Neural cell (in vitro differentiated cells): ENCODE data around the gene NCS1. TPM values are rescaled to one million over a fixed set of nuclear protein-coding genes. Genes with fewer than 3 reads are reported as not detected.

Experiments used
- H2AFZ ChIP-seq: fragments of 200-600, 300-800 bp; sonication (generic), shearing (Covaris generic); 2 replicates; pipeline ENCODE4 v1.6.0; 2014; ENCODE audit warnings: low read depth, mild to moderate bottlenecking, antibody characterized with exemption, low read length, moderate library complexity
- H3F3A ChIP-seq: fragments of 200-600 bp; shearing (Covaris generic); 2 replicates; pipeline ENCODE4 v1.6.1; 2016; ENCODE audit warnings: mild to moderate bottlenecking, moderate library complexity, mixed read lengths, antibody characterized with exemption, low read length; ENCODE audit not compliant: insufficient read depth, poor library complexity, severe bottlenecking
- H3K27ac ChIP-seq: fragments of 200-600, 300-800 bp; sonication (generic), shearing (Covaris generic); 2 replicates; pipeline ENCODE4 v1.5.1; 2014; ENCODE audit warnings: mild to moderate bottlenecking, low read length, moderate library complexity
- H3K27me3 ChIP-seq: fragments of 300-800, 200-600 bp; sonication (generic), shearing (Covaris generic); 2 replicates; pipeline ENCODE4 v1.6.0; 2014; ENCODE audit warnings: mild to moderate bottlenecking, low read depth, low read length, moderate library complexity; ENCODE audit not compliant: insufficient read depth
- H3K36me3 ChIP-seq: fragments of 300-800, 200-600 bp; sonication (generic), shearing (Covaris generic); 2 replicates; pipeline ENCODE4 v1.5.1; 2014; ENCODE audit warnings: mild to moderate bottlenecking, antibody characterized with exemption, low read length, moderate library complexity; ENCODE audit not compliant: insufficient read depth
- H3K4me2 ChIP-seq: fragments of 300-800, 200-600 bp; sonication (generic), shearing (Covaris generic); 2 replicates; pipeline ENCODE4 v1.6.0; 2014; ENCODE audit warnings: mild to moderate bottlenecking, low read length
- H3K4me3 ChIP-seq: fragments of 300-800, 200-600 bp; sonication (generic), shearing (Covaris generic); 2 replicates; pipeline ENCODE4 v1.5.1; 2014; ENCODE audit warnings: mild to moderate bottlenecking, low read length, moderate library complexity
- H3K79me2 ChIP-seq: fragments of 200-600 bp; shearing (Covaris generic); replicated peaks from 2 replicates; pipeline ENCODE4 v1.6.0; 2014; ENCODE audit warnings: mild to moderate bottlenecking, low read length, moderate library complexity; ENCODE audit not compliant: insufficient read depth
- H3K9ac ChIP-seq: fragments of 300-800, 200-600 bp; sonication (generic), shearing (Covaris generic); 2 replicates; pipeline ENCODE4 v1.6.1; 2016; ENCODE audit warnings: mild to moderate bottlenecking, low read length, mixed read lengths
- H3K9me2 ChIP-seq: fragments of 200-600 bp; shearing (Covaris generic); 2 replicates; pipeline ENCODE4 v1.6.1; 2016; ENCODE audit warnings: mild to moderate bottlenecking, low read length, mixed read lengths; ENCODE audit not compliant: insufficient read depth
- H3K9me3 ChIP-seq: fragments of 200-600, 300-800 bp; sonication (generic), shearing (Covaris generic); 2 replicates; pipeline ENCODE4 v1.6.1; 2016; ENCODE audit warnings: mild to moderate bottlenecking, mixed run types, low read length, moderate library complexity, mixed read lengths
- H4K20me1 ChIP-seq: fragments of 200-600 bp; shearing (Covaris generic); 2 replicates; pipeline ENCODE4 v1.6.1; 2016; ENCODE audit warnings: mild to moderate bottlenecking, mixed run types; ENCODE audit not compliant: insufficient read depth
- EP300 ChIP-seq: fragments of 450-650 bp; conservative IDR thresholded peaks from 2 replicates; pipeline ENCODE4 v1.6.1; 2014; ENCODE audit warnings: antibody characterized with exemption, mild to moderate bottlenecking, moderate library complexity; ENCODE audit not compliant: poor library complexity, severe bottlenecking
- EZH2 ChIP-seq: fragments of 200-600, 300-800 bp; shearing (Covaris generic), sonication (generic); IDR thresholded peaks from 2 replicates; pipeline ENCODE4 v1.6.1; 2014; ENCODE audit warnings: antibody characterized with exemption, low read length, borderline replicate concordance, mild to moderate bottlenecking; ENCODE audit not compliant: insufficient read depth, poor library complexity, severe bottlenecking
- MXI1 ChIP-seq: fragments of 450-650 bp; conservative IDR thresholded peaks from 2 replicates; pipeline ENCODE4 v1.6.1; 2014; ENCODE audit warnings: antibody characterized with exemption, mild to moderate bottlenecking; ENCODE audit not compliant: poor library complexity, severe bottlenecking
- POLR2AphosphoS5 ChIP-seq: IDR thresholded peaks from 2 replicates; pipeline ENCODE4 v1.6.1; 2012
- RAD21 ChIP-seq: fragments of 450-650 bp; conservative IDR thresholded peaks from 2 replicates; pipeline ENCODE4 v1.6.1; 2014; ENCODE audit warnings: antibody characterized with exemption, mild to moderate bottlenecking, moderate library complexity
- SMC3 ChIP-seq: fragments of 450-650 bp; conservative IDR thresholded peaks from 2 replicates; pipeline ENCODE4 v1.6.1; 2014; ENCODE audit warnings: antibody characterized with exemption, mild to moderate bottlenecking, moderate library complexity; ENCODE audit not compliant: poor library complexity
- TAF1 ChIP-seq: IDR thresholded peaks from 2 replicates; pipeline ENCODE4 v1.6.1; 2012; ENCODE audit warnings: low read depth
- polyA plus RNA-seq: library from polyadenylated mRNA; depleted of rRNA; stranded (reverse); fragments of >200 nt; gene quantifications from 2 replicates; pipeline ENCODE4 v1.2.3, GENCODE V29; 2014
- TF ChIP-seq, protein P1 (sequence below): IDR thresholded peaks from 2 replicates; pipeline ENCODE4 v1.6.1; 2012; ENCODE audit warnings: borderline replicate concordance
- TF ChIP-seq, protein P2 (sequence below): fragments of 450-650 bp; IDR thresholded peaks from 2 replicates; pipeline ENCODE4 v1.5.1; 2014; ENCODE audit warnings: antibody characterized with exemption, mild to moderate bottlenecking, moderate library complexity; ENCODE audit not compliant: poor library complexity, severe bottlenecking

The NCS1 gene
- polyA plus RNA-seq, 1 donor from 2014 or later: 73.3 TPM

DNA sequence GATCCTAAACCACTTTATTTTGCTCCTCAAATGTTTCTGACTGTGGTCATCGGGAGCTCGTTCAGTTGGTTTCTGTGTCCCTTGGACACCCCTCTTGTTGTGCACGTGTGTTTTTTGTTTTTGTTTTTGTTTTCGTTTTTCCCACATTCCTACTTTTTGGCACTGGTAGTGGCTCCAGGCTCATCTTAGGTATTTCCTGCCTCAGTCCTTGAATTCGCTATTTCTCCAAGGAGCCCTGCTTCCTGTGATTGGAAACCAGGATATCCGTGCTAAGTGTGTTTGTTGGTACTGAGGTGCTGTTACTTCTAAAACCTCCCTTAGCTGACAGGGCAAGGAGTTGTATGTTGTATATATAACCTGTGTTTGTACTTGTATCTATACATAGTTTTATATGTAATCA lies 99.3 kb downstream of the NCS1 start:
- no peak overlapping the region for H2AFZ ChIP-seq
- no peaks in the 10 kb centered on the region for H4K20me1 ChIP-seq
- no peak overlapping the region for H3K4me2 ChIP-seq
- no peaks in the 10 kb centered on the region for H3K9me3 ChIP-seq
- H3K36me3 ChIP-seq: no peaks in the 10 kb centered on the region
- no peaks in the 10 kb centered on the region for H3K9me2 ChIP-seq
- H3K9ac ChIP-seq: no peak overlapping the region
- H3F3A ChIP-seq: no peaks in the 10 kb centered on the region
- no peaks in the 10 kb centered on the region for H3K79me2 ChIP-seq
- TF ChIP-seq, protein P1, sequence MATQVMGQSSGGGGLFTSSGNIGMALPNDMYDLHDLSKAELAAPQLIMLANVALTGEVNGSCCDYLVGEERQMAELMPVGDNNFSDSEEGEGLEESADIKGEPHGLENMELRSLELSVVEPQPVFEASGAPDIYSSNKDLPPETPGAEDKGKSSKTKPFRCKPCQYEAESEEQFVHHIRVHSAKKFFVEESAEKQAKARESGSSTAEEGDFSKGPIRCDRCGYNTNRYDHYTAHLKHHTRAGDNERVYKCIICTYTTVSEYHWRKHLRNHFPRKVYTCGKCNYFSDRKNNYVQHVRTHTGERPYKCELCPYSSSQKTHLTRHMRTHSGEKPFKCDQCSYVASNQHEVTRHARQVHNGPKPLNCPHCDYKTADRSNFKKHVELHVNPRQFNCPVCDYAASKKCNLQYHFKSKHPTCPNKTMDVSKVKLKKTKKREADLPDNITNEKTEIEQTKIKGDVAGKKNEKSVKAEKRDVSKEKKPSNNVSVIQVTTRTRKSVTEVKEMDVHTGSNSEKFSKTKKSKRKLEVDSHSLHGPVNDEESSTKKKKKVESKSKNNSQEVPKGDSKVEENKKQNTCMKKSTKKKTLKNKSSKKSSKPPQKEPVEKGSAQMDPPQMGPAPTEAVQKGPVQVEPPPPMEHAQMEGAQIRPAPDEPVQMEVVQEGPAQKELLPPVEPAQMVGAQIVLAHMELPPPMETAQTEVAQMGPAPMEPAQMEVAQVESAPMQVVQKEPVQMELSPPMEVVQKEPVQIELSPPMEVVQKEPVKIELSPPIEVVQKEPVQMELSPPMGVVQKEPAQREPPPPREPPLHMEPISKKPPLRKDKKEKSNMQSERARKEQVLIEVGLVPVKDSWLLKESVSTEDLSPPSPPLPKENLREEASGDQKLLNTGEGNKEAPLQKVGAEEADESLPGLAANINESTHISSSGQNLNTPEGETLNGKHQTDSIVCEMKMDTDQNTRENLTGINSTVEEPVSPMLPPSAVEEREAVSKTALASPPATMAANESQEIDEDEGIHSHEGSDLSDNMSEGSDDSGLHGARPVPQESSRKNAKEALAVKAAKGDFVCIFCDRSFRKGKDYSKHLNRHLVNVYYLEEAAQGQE: no peak
- no peak for TF ChIP-seq EZH2
- TF ChIP-seq TAF1: no peak
- TF ChIP-seq EP300: no peak
- no peak for TF ChIP-seq MXI1
- TF ChIP-seq, protein P2, sequence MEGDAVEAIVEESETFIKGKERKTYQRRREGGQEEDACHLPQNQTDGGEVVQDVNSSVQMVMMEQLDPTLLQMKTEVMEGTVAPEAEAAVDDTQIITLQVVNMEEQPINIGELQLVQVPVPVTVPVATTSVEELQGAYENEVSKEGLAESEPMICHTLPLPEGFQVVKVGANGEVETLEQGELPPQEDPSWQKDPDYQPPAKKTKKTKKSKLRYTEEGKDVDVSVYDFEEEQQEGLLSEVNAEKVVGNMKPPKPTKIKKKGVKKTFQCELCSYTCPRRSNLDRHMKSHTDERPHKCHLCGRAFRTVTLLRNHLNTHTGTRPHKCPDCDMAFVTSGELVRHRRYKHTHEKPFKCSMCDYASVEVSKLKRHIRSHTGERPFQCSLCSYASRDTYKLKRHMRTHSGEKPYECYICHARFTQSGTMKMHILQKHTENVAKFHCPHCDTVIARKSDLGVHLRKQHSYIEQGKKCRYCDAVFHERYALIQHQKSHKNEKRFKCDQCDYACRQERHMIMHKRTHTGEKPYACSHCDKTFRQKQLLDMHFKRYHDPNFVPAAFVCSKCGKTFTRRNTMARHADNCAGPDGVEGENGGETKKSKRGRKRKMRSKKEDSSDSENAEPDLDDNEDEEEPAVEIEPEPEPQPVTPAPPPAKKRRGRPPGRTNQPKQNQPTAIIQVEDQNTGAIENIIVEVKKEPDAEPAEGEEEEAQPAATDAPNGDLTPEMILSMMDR: no peak
- TF ChIP-seq POLR2AphosphoS5: no peak
- no peak for TF ChIP-seq RAD21
- TF ChIP-seq SMC3: no peak
- no peak overlapping the region for H3K4me3 ChIP-seq
- H3K27me3 ChIP-seq: peaks cover 16% of the 10 kb centered on the region
- H3K27ac ChIP-seq: no peak overlapping the region

DNA sequence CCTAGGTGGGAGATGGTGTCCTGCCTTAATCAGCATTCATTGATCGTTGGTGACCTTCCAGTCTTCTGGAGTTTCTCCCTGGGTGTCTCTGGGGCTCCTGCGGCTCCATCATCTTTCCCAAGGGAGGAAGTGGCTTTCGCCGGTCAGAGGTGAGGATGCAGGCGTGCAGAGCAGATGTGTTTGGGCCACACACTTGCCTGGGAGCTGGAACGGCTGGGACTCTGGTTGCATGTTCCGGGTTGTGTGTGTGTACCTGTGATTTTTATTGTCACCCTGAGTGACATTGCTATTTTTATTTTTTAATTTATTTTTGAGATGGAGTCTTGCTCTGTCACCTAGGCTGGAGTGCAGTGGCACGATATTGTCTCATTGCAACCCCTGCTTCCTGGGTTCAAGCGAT lies 103.0 kb downstream of the NCS1 start:
- Histone ChIP-seq H3K4me3 (no peak overlapping the region), H3K27ac (no peak overlapping the region), H3K9me2 (no peaks in the 10 kb centered on the region), H2AFZ (no peak overlapping the region), H3K9me3 (no peaks in the 10 kb centered on the region), H3F3A (no peaks in the 10 kb centered on the region), H3K9ac (no peak overlapping the region), H4K20me1 (no peaks in the 10 kb centered on the region), H3K79me2 (no peaks in the 10 kb centered on the region), H3K4me2 (no peak overlapping the region), H3K36me3 (no peaks in the 10 kb centered on the region), H3K27me3 (no peaks in the 10 kb centered on the region)
- no peak for TF ChIP-seq POLR2AphosphoS5
- TF ChIP-seq, protein P1: no peak
- TF ChIP-seq EP300: no peak
- TF ChIP-seq TAF1: no peak
- no peak for TF ChIP-seq SMC3
